ENCODE results near the gene SPAAR.
"Not testable (repeated sequence)": the region's sequence is repeated elsewhere in the genome, so short reads cannot be mapped to it uniquely, and the experiment has no call there.

Gene SPAAR

DNA sequence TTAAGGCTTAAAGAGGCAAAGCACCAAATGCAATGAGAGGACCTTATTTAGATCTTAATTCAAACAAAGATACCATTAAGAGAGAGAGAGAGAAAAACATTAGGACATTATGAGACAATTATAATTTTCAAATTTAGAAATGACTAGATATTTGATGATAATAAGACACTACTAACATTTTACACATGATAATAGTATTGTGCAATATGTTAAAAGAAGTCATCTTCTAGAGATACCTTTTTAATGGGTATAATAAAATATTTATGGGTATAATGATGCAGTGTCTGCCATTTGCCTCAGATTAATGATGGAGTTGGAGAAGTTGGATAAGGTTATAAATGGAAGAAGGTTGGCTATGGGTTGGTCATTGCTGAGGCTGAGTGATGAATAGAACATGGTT lies 21.2 kb downstream of the SPAAR start:
- in situ Hi-C loops (cut with MboI; ENCODE audit: low pct_unique_long_range_greater_than_20kb, low sequenced_read_pairs, unreplicated experiment), result no loop called here
- TF ChIP-seq CTCF (IDR thresholded peaks at IDR 0.05; ENCODE audit: extremely low read depth, insufficient read depth, missing control alignments), result no peak
- no peak for DNase-seq (ENCODE audit: low spot score)

DNA sequence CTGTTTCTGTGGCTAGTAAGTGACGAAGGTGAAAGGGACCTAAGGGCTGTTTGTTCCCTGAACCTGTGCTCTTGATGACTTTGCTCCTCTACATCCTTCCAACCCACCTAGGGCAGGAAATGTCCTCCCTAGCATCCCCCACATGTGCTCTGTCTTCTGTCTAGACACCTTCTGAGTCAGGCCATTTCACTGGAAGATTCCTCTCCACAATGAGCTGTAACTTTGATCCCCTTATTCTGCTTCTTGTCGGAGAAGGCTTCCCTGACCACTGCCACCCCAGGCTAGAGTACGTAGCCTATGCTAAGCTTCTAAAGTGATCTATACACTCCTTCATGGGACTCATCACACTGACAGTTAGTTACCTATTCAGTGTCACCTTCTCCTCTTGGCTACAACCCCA lies 21.7 kb downstream of the SPAAR start:
- in situ Hi-C loops (cut with MboI; ENCODE audit: low pct_unique_long_range_greater_than_20kb, low sequenced_read_pairs, unreplicated experiment), result no loop called here
- no peak for DNase-seq (ENCODE audit: low spot score)
- no peak for TF ChIP-seq CTCF (IDR thresholded peaks at IDR 0.05; ENCODE audit: extremely low read depth, insufficient read depth, missing control alignments)

DNA sequence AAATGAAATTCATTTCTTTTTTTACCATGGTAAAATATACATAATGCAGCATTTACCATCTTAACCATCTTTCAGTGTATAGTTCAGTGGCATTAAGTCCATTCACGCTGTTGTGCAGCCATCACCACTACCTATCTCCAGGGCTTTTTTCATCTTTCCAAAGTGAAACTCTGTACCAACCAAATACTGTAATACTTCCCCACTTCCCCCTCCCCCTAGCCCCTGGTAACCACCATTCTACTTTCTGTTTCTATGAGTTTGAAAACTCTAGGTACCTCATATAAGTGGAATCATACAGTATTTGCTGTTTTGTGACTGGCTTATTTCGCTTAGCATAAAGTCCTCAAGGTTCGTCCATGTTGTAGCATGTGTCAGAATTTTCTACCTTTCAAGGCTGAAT lies 23.4 kb downstream of the SPAAR start:
- no peak for TF ChIP-seq CTCF (IDR thresholded peaks at IDR 0.05; ENCODE audit: extremely low read depth, insufficient read depth, missing control alignments)
- DNase-seq (ENCODE audit: low spot score), result no peak
- in situ Hi-C loops (cut with MboI; ENCODE audit: low pct_unique_long_range_greater_than_20kb, low sequenced_read_pairs, unreplicated experiment), result no loop called here

DNA sequence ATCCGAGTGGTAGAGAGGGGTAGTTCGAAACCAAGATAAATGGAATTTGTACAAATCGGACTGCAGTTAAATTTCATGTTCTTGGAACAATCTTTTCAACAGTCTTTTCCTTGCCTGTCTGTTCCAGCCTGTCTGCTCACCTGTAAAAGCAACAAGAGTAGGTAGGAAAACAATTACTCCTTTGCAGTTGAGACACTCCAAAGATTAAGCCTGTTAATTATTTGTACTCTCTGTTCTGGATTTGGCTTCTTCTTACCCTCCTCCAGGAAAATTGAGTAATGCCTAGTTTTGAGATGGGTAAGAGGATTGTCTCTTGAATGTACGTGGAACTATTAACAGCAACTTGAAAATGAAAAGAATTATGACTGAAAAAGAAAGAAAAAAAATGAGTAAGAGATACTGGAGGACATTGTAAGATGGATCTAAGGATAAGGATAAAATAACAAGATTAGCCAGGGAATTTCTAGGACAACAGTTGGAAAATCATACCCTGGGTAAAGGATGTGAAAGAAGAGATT lies 24.3 kb downstream of the SPAAR start:
- in situ Hi-C loops (cut with MboI; ENCODE audit: low pct_unique_long_range_greater_than_20kb, low sequenced_read_pairs, unreplicated experiment), result no loop called here
- no peak for TF ChIP-seq CTCF (IDR thresholded peaks at IDR 0.05; ENCODE audit: extremely low read depth, insufficient read depth, missing control alignments)

DNA sequence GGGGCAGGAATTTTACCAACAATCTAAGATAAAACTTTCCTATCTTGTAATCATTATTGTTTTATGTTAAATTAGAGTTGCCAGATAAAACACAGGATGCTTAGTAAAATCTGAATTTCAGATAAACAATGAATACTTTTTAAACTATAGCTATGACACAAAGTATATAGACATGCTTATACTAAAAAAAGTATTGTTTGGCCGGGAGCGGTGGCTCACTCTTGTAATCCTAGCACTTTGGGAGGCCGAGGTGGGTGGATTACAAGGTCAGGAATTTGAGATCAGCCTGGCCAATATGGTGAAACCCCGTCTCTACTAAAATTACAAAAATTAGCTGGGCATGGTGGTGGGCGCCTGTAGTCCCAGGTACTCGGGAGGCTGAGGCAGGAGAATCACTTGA lies 24.8 kb downstream of the SPAAR start:
- in situ Hi-C loops (cut with MboI; ENCODE audit: low pct_unique_long_range_greater_than_20kb, low sequenced_read_pairs, unreplicated experiment); DNase-seq (ENCODE audit: low spot score): not testable (repeated sequence)

More for the DNA sequence above, 24.3 kb downstream of the SPAAR start:
- no peak for DNase-seq (ENCODE audit: low spot score)

GRCh38 chr9:35935261-35935660 lies 26.0 kb downstream of the SPAAR start:
- no peak for TF ChIP-seq CTCF (IDR thresholded peaks at IDR 0.05; ENCODE audit: extremely low read depth, insufficient read depth, missing control alignments)
- no peak for DNase-seq (ENCODE audit: low spot score)
- in situ Hi-C loops (cut with MboI; ENCODE audit: low pct_unique_long_range_greater_than_20kb, low sequenced_read_pairs, unreplicated experiment), result no loop called here

DNA sequence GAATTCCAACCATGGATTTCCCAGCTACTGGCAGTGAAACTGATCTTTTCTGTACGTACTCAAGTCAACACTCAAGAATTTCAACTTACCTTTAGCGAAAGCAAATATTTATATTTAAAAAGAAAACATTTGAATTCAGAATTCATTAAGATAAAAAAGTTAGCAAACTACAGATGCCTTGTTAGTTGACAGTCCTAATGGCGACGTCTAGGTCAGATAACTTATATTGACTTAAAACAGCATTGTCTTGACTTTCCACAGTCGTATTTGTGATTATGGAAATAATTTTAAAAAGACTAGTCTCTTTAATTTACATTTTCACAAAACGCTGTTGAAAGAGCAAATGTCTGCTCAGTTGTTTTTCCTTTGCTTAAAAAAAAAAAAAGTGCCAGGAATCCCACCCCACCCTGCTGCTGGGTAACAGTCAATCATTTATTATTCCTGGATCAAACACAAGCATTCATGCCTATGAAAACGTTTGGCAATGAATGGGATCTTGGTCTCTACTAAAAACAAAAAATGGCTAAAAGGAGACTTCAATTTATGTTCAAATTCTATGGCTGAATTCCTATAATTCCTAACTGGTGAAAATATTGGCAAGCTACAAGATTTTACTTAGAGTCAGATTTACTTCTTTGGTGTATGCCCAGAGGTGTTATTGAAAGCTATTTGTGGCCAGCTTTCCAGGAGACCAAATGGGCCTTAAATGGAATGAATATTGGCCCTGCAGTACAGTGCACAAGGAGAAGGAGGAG lies 26.6 kb downstream of the SPAAR start:
- no peak for DNase-seq (ENCODE audit: low spot score)
- in situ Hi-C loops (cut with MboI; ENCODE audit: low pct_unique_long_range_greater_than_20kb, low sequenced_read_pairs, unreplicated experiment), result no loop called here
- no peak for TF ChIP-seq CTCF (IDR thresholded peaks at IDR 0.05; ENCODE audit: extremely low read depth, insufficient read depth, missing control alignments)

Measured in GM13977 (cell line).